Measurements from ENCODE around the gene ATP2A3. TPM values are rescaled to one million over a fixed set of nuclear protein-coding genes. Genes with fewer than 3 reads are reported as not detected.

ATP2A3 gene
- total and polyA plus RNA-seq, 9 donors = 1.6 to 9.9 (median 4.2) TPM

DNA sequence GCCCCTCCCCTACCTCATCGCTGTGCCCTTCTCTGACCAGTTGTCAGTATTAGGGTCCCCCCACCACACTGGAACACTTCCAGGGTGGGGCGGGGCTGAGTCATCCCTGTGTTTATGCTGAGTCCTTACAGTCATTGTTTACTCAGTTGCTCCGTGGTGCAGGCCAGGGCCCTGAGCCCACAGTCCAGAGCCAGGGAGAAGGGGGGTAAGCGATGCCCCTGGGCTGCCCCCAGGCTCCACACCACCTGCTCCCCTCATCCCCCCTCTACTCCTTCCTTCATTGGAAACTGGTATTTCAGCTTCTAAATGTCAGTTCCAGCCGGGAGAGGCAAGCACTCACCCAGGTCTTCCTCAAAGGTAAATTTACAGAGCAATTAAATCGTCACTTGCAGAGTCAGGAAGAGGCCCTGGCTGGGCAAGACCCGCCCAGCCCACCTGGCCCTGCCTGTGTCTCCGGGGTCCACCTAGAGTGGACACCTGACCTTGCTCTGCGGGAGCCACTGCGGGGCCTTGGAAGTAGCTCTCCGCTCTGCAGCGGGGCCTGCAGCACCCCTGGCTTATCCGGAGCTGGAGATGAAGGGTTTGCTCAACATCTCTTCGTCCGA lies 4.8 kb downstream of the ATP2A3 start:
- H3K36me3 ChIP-seq = no peaks in the 10 kb centered on the region
- no peaks in the 10 kb centered on the region for H3K27me3 ChIP-seq
- no peaks in the 10 kb centered on the region for H3K4me1 ChIP-seq (ENCODE audit: insufficient read depth)
- intact Hi-C loops (cut with DNase I) = no loop called here
- TF ChIP-seq POLR2A (IDR thresholded peaks at IDR 0.05) (no peak), EP300 (IDR thresholded peaks at IDR 0.05) (no peak)
- TF ChIP-seq, protein P1, sequence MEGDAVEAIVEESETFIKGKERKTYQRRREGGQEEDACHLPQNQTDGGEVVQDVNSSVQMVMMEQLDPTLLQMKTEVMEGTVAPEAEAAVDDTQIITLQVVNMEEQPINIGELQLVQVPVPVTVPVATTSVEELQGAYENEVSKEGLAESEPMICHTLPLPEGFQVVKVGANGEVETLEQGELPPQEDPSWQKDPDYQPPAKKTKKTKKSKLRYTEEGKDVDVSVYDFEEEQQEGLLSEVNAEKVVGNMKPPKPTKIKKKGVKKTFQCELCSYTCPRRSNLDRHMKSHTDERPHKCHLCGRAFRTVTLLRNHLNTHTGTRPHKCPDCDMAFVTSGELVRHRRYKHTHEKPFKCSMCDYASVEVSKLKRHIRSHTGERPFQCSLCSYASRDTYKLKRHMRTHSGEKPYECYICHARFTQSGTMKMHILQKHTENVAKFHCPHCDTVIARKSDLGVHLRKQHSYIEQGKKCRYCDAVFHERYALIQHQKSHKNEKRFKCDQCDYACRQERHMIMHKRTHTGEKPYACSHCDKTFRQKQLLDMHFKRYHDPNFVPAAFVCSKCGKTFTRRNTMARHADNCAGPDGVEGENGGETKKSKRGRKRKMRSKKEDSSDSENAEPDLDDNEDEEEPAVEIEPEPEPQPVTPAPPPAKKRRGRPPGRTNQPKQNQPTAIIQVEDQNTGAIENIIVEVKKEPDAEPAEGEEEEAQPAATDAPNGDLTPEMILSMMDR (IDR thresholded peaks at IDR 0.05) = no peak
- WGBS, 3 donors = 72 to 80% (median 79%) methylated on average over 15 of the region's 15 CpGs
- H3K9me3 ChIP-seq = no peaks in the 10 kb centered on the region
- H3K4me3 ChIP-seq = no peak overlapping the region
- H3K27ac ChIP-seq = no peak overlapping the region
- no peak for DNase-seq

DNA sequence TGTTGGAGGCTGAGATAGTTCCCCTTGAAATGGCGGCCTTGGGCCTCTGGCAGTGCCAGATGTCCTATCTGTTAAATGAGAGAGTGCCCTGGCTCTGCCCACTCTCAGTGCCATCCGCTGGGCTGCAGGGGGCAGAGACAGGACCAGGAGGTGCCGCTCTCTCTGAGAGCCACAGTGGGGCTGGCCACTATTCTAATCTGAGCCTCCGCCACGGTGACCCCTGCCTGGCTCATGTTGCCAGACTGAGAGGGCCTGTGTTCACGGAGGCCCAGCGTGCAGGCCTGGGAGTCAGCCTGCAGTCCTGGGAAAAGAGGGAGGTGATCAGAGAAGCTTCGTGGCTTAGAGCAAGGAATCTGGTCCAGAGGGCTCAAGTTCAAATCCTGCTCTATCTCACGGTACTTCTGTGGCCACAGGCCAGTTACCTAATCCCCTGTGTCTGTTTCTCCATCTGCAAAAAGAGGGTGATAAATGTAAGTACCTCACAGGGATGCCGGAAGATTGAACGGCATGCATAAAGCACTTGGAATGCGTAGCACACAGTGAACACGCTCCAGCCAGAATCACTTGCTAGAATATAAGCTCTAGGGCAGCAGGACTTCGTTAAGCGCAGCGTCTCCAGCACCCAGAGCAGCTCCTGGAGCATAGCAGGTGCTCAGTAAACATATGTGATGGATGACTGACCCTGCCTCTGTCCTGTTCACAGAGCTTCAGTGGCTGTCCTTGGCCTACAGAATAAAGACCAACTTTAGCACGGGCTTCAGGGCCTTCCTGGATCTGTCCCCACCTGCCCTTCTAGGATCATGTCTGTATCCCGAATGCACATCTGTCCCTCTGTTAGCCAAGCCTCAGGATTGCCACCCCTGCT lies 6.3 kb downstream of the ATP2A3 start:
- H3K4me3 ChIP-seq = no peak overlapping the region
- H3K4me1 ChIP-seq (ENCODE audit: insufficient read depth) = no peaks in the 10 kb centered on the region
- no peaks in the 10 kb centered on the region for H3K36me3 ChIP-seq
- WGBS, 3 donors = 86 to 87% (median 87%) methylated on average over 18 of the region's 18 CpGs
- no peaks in the 10 kb centered on the region for H3K27me3 ChIP-seq
- no peak for DNase-seq
- TF ChIP-seq, protein P1 (IDR thresholded peaks at IDR 0.05) = no peak
- TF ChIP-seq EP300 (IDR thresholded peaks at IDR 0.05) = no peak
- TF ChIP-seq POLR2A (IDR thresholded peaks at IDR 0.05) = no peak
- intact Hi-C loops (cut with DNase I) = no loop called here
- H3K27ac ChIP-seq = no peak overlapping the region
- no peaks in the 10 kb centered on the region for H3K9me3 ChIP-seq

DNA sequence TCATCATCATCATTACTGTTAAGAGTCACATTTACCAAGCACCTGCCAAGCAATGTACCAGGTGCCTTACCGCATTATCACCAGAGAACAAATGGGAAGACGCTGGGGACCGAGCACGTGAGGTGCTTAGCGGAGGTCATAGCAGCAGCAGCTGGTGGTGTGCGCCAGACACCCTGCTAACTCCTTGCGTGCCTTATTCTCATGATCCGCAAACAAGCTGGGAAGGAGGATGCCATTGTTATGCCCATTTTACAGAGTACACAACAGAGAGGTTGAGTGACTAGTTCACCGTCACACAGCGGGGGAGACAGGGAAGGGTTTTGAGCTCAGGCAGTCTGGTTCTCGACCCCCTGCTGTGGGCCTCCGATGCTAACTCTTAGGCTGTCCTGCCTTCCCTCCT lies 7.3 kb downstream of the ATP2A3 start:
- no peak overlapping the region for H3K4me3 ChIP-seq
- intact Hi-C loops (cut with DNase I) = no loop called here
- no peaks in the 10 kb centered on the region for H3K36me3 ChIP-seq
- DNase-seq = no peak
- H3K9me3 ChIP-seq = no peaks in the 10 kb centered on the region
- no peaks in the 10 kb centered on the region for H3K27me3 ChIP-seq
- WGBS, 3 donors = 92 to 95% (median 93%) methylated on average over 12 of the region's 12 CpGs
- no peaks in the 10 kb centered on the region for H3K4me1 ChIP-seq (ENCODE audit: insufficient read depth)
- H3K27ac ChIP-seq = no peak overlapping the region
- TF ChIP-seq, protein P1 (IDR thresholded peaks at IDR 0.05) = no peak
- TF ChIP-seq EP300 (IDR thresholded peaks at IDR 0.05) (no peak), POLR2A (IDR thresholded peaks at IDR 0.05) (no peak)

DNA sequence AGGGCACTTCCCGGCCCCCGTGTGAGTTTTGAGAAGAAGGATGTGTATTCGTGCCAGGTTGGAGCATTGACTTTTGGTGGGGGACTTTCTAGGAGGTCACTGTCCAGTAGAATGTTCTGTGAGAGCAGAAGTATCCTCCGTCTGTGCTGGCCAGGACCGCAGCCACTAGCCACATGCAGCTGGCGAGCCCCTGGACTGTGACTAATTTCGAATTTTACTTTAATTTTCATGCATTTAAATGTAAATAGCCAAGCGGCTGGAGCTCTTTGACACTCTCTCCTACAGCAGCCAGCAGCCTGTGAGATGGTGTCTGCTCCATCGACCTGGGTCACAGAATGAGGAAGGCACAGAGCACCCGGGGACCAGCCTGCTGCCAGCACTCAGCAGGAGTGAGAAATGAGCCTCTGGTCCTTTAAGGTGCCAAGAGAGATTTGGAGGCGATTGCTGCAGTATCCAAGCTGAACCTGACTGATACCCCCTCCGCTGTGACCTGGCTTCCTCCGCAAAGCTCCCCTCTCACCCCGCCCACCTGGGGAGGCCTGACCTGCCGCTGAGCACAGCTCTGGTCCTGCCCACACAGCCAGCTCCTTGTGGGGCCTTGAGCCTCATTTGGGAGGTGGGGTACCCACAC lies 7.8 kb downstream of the ATP2A3 start:
- 60 to 68% (median 63%) methylated on average over 13 to 15 of the region's 15 CpGs for WGBS, 3 donors
- H3K4me3 ChIP-seq = no peak overlapping the region
- intact Hi-C loops (cut with DNase I) = no loop called here
- H3K4me1 ChIP-seq (ENCODE audit: insufficient read depth) = no peaks in the 10 kb centered on the region
- H3K27ac ChIP-seq = no peak overlapping the region
- H3K36me3 ChIP-seq = no peaks in the 10 kb centered on the region
- no peaks in the 10 kb centered on the region for H3K27me3 ChIP-seq
- TF ChIP-seq POLR2A (IDR thresholded peaks at IDR 0.05) (no peak), EP300 (IDR thresholded peaks at IDR 0.05) (no peak)
- TF ChIP-seq, protein P1 (IDR thresholded peaks at IDR 0.05) = no peak
- no peaks in the 10 kb centered on the region for H3K9me3 ChIP-seq
- no peak for DNase-seq
